OCI-LY1 (cell line): ENCODE data around the gene MSANTD4.

Experiments
- EZH2 ChIP-seq: fragments of 200-600 bp; sonication (generic), shearing (Covaris generic); IDR thresholded peaks from 2 replicates; pipeline ENCODE4 v1.8.0; 2017; ENCODE audit warnings: borderline replicate concordance, mixed run types, mild to moderate bottlenecking, antibody characterized with exemption, low read length, moderate library complexity, mixed read lengths
- TF ChIP-seq, protein P1 (sequence below): fragments of 200-600 bp; sonication (generic), shearing (Covaris generic); IDR thresholded peaks from 2 replicates; pipeline ENCODE4 v1.5.1; 2017; ENCODE audit warnings: mild to moderate bottlenecking, antibody characterized with exemption, low read length, moderate library complexity, mixed read lengths

GRCh38 chr11:106022795-106023275 lies 795 bp upstream of the MSANTD4 start:
- TF ChIP-seq, protein P1, sequence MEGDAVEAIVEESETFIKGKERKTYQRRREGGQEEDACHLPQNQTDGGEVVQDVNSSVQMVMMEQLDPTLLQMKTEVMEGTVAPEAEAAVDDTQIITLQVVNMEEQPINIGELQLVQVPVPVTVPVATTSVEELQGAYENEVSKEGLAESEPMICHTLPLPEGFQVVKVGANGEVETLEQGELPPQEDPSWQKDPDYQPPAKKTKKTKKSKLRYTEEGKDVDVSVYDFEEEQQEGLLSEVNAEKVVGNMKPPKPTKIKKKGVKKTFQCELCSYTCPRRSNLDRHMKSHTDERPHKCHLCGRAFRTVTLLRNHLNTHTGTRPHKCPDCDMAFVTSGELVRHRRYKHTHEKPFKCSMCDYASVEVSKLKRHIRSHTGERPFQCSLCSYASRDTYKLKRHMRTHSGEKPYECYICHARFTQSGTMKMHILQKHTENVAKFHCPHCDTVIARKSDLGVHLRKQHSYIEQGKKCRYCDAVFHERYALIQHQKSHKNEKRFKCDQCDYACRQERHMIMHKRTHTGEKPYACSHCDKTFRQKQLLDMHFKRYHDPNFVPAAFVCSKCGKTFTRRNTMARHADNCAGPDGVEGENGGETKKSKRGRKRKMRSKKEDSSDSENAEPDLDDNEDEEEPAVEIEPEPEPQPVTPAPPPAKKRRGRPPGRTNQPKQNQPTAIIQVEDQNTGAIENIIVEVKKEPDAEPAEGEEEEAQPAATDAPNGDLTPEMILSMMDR: no peak
- no peak for TF ChIP-seq EZH2
